ENCODE measurements around the gene IQCE. TPM values are rescaled to one million over a fixed set of nuclear protein-coding genes. Genes with fewer than 3 reads are reported as not detected.

Gene IQCE
- total and polyA plus RNA-seq, 10 of the 15 experiments (the other 5 are each of a cell fraction or from before 2014, with no cell fraction given): 0.37 to 8.1 (median 3.7) TPM

DNA sequence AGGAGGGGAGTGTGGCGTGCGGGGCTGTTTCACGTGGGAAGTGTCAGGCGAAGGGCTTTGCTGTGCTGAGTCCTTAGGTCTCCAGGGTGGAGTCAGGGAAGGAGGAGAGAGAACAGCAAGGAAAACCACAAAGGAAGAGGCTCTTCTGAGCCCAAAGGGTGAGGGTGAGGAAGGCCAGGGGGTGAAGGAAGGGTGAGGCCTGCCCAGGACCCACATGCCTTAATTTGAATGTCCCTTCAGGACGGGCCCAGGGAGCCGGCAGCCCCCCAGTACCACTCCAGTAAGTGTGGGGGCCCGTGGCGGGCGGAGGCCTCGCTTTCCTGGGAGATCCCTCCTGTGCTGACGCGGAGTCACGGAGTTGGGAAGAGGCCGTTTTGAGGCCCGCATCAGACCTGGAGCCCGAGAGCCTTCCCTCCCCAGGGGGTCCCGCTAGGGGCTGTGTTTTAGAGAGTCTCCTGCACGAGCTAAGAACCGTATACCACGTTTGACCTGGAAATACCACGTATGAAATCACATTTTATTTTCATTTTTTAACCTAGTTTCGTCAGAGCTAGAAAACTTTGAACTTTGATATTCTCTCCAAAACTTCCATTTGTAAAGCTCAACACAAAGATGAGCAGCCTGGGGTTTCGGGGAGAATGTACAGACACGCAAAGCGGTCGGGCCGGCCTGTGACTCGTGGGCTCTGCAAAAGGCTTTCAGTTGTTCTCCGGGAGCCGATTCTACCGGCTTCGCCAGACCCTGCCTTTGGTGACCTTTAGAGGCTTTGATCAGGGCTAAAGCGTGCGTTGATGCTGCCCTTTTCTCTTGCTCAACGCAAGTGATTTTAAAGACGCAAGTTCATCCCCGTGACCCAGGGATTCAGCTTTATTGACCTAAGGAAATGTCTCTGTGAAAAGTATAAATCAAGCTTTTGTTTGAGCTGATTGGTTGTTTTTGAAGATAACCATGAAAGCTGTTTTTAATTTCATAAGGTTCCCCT lies 49.4 kb downstream of the IQCE start (continued):
- TF ChIP-seq, protein P1, sequence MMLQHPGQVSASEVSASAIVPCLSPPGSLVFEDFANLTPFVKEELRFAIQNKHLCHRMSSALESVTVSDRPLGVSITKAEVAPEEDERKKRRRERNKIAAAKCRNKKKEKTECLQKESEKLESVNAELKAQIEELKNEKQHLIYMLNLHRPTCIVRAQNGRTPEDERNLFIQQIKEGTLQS (IDR thresholded peaks at IDR 0.05; ENCODE audit: borderline replicate concordance, extremely low read depth, low read depth, low read length): no peak

DNA sequence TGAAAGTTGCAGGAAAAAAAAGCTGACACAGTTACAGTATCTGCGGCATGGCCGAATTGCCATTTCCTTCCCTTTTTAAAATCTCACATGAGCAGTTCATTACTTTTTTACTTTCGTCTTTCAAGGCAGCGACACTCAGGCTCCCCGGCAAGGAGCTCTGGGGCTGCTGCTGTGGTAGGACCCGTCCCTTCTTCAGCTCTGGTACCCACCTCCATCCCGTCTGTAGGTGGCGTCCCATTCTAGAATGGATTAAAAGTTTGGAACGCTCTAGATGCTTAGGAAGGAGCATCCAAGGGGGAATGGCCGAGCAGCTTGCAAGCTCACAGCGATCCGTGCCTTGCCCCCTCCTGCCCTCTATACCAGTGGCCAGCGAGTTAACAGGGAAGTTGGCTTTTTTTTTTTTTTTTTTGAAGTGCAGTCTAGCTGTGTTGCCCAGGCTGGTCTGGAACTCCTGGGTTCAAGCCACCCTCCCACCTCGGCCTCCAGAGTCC lies 50.2 kb downstream of the IQCE start:
- CTCF ChIA-PET: interaction anchor here (0.5 to 2.1 kb wide), 19 partner anchors 10 to 626 kb away, joined by 3 to 14 read pairs (median 3); partner anchors contain the start of gene TTYH3
- H3K4me1 ChIP-seq (ENCODE audit: control insufficient read depth, insufficient read depth, low read length): peaks cover 10% of the 10 kb centered on the region
- RAD21 ChIA-PET (ENCODE audit: unreplicated experiment): interaction anchor here (0.6 to 1.8 kb wide), 7 partner anchors 22 to 193 kb away, joined by 3 to 9 read pairs (median 3); partner anchors contain the start of gene TTYH3
- peak; percentile 74 for ATAC-seq
- SMC1A ChIA-PET (ENCODE audit: uncharacterized antibody, unreplicated experiment): interaction anchor here (0.7 to 1.3 kb wide), 7 partner anchors 27 to 155 kb away, joined by 3 to 4 read pairs (median 3); no protein-coding TSS in a partner anchor
- H3K27me3 ChIP-seq (replicated peaks in 1 of 2; ENCODE audit: control insufficient read depth in 2 of 2, insufficient read depth in 2 of 2, low read length in 1 of 2): no peaks in the 10 kb centered on the region
- no peak overlapping the region for H3K27ac ChIP-seq (ENCODE audit: control insufficient read depth, insufficient read depth)
- H3K9ac ChIP-seq (ENCODE audit: control insufficient read depth, insufficient read depth, low read length): peak overlapping the region; percentile 21; the same call in 1 of the 2 replicates
- H3K79me2 ChIP-seq (ENCODE audit: control insufficient read depth, insufficient read depth, low read length): no peaks in the 10 kb centered on the region
- no peak for DNase-seq (ENCODE audit: low read depth, low spot score)
- FAIRE-seq: no peak
- BruUV-seq (replicated peaks): no TSS peak
- intact Hi-C loops (cut with micrococcal nuclease; ENCODE audit: unreplicated experiment): no loop called here
- 4% methylated on average over 14 of the region's 14 CpGs for WGBS (ENCODE audit: insufficient coverage, insufficient replicate concordance, low lambda C conversion rate, missing lambda C conversion rate)
- peak overlapping the region; percentile 71 for H3K4me2 ChIP-seq (ENCODE audit: control insufficient read depth, insufficient read depth)
- in situ Hi-C loops (cut with MboI): no loop called here
- H3K36me3 ChIP-seq (ENCODE audit: control insufficient read depth in 2 of 2, insufficient read depth in 2 of 2, low read length in 1 of 2): no peaks in the 10 kb centered on the region
- H2AFZ ChIP-seq (ENCODE audit: control insufficient read depth, low read depth, low read length): peak overlapping the region; percentile 50
- no peaks in the 10 kb centered on the region for H4K20me1 ChIP-seq (ENCODE audit: control insufficient read depth, insufficient read depth)
- POLR2A ChIA-PET: interaction anchor here (0.6 to 1.0 kb wide), 2 partner anchors 24 to 244 kb away, joined by 3 read pairs; no protein-coding TSS in a partner anchor
- no peaks in the 10 kb centered on the region for H3K9me3 ChIP-seq (replicated peaks; ENCODE audit: control insufficient read depth, insufficient read depth, low read length)
- H3K4me3 ChIP-seq: no peak overlapping the region
- TF ChIP-seq RELA (IDR thresholded peaks at IDR 0.05; ENCODE audit: borderline replicate concordance, partially characterized antibody) (no peak), RBBP5 (conservative IDR thresholded peaks at IDR 0.05) (no peak), BRCA1 (IDR thresholded peaks at IDR 0.05; ENCODE audit: low read depth, low read length) (no peak), SPI1 (IDR thresholded peaks at IDR 0.05; ENCODE audit: borderline replicate concordance, insufficient read depth, low read depth, low read length) (no peak), ZNF384 (IDR thresholded peaks at IDR 0.05; ENCODE audit: borderline replicate concordance, low read depth, low read length) (no peak), BMI1 (IDR thresholded peaks at IDR 0.05; ENCODE audit: borderline replicate concordance) (no peak), POLR2AphosphoS2 (IDR thresholded peaks at IDR 0.05; ENCODE audit: low read depth, low read length) (no peak), TBL1XR1 (IDR thresholded peaks at IDR 0.05; ENCODE audit: low read depth, low read length) (no peak), SMC3 (IDR thresholded peaks at IDR 0.05; ENCODE audit: borderline replicate concordance, low read length) (peak; percentile 13; the same call in 1 of the 2 replicates), NFYA (IDR thresholded peaks at IDR 0.05; ENCODE audit: borderline replicate concordance, low read depth, low read length) (no peak), IKZF1 (conservative IDR thresholded peaks at IDR 0.05) (no peak), FOXM1 (IDR thresholded peaks at IDR 0.05; ENCODE audit: low read depth, low read length) (no peak)
- TF ChIP-seq, protein P2, sequence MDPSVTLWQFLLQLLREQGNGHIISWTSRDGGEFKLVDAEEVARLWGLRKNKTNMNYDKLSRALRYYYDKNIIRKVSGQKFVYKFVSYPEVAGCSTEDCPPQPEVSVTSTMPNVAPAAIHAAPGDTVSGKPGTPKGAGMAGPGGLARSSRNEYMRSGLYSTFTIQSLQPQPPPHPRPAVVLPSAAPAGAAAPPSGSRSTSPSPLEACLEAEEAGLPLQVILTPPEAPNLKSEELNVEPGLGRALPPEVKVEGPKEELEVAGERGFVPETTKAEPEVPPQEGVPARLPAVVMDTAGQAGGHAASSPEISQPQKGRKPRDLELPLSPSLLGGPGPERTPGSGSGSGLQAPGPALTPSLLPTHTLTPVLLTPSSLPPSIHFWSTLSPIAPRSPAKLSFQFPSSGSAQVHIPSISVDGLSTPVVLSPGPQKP (IDR thresholded peaks at IDR 0.05; ENCODE audit: low read depth, low read length): no peak
- TF ChIP-seq, protein P3, sequence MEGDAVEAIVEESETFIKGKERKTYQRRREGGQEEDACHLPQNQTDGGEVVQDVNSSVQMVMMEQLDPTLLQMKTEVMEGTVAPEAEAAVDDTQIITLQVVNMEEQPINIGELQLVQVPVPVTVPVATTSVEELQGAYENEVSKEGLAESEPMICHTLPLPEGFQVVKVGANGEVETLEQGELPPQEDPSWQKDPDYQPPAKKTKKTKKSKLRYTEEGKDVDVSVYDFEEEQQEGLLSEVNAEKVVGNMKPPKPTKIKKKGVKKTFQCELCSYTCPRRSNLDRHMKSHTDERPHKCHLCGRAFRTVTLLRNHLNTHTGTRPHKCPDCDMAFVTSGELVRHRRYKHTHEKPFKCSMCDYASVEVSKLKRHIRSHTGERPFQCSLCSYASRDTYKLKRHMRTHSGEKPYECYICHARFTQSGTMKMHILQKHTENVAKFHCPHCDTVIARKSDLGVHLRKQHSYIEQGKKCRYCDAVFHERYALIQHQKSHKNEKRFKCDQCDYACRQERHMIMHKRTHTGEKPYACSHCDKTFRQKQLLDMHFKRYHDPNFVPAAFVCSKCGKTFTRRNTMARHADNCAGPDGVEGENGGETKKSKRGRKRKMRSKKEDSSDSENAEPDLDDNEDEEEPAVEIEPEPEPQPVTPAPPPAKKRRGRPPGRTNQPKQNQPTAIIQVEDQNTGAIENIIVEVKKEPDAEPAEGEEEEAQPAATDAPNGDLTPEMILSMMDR (IDR thresholded peaks at IDR 0.05 in 2 of 3, conservative IDR thresholded peaks at IDR 0.05 in 1 of 3; ENCODE audit: control insufficient read depth in 2 of 3, extremely low read depth in 1 of 3, insufficient read depth in 1 of 3, low read depth in 3 of 3, low read length in 3 of 3): peak; percentile 38 to 44 (median 41)
